Measurements from ENCODE around the gene RPS18. TPM values are rescaled to one million over a fixed set of nuclear protein-coding genes. Genes with fewer than 3 reads are reported as not detected.

Gene RPS18
- total and polyA plus RNA-seq, 2 of the 13 experiments (the other 11 are each of a cell fraction or from before 2014, with no cell fraction given), result 3,896 to 5,806 TPM

GRCh38 chr6:33312361-33313104, 40.7 kb downstream of the RPS18 start (continued):
- TF ChIP-seq HMGXB3 (CRISPR knock-in tag; IDR thresholded peaks at IDR 0.05; ENCODE audit: borderline replicate concordance), result 0 out of 2 replicates have a peak, but pooled peaks have one; percentile 37
- TF ChIP-seq, protein P1, sequence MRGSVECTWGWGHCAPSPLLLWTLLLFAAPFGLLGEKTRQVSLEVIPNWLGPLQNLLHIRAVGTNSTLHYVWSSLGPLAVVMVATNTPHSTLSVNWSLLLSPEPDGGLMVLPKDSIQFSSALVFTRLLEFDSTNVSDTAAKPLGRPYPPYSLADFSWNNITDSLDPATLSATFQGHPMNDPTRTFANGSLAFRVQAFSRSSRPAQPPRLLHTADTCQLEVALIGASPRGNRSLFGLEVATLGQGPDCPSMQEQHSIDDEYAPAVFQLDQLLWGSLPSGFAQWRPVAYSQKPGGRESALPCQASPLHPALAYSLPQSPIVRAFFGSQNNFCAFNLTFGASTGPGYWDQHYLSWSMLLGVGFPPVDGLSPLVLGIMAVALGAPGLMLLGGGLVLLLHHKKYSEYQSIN (CRISPR knock-in tag; IDR thresholded peaks at IDR 0.05; ENCODE audit: borderline replicate concordance), result no peak
- TF ChIP-seq USF2 (IDR thresholded peaks at IDR 0.05; ENCODE audit: low read depth, low read length), result peak; percentile 63
- TF ChIP-seq USF2 (CRISPR knock-in tag; IDR thresholded peaks at IDR 0.05; ENCODE audit: borderline replicate concordance), result peak; percentile 76; the same call in 1 of the 2 replicates
- TF ChIP-seq HMGXB4 (CRISPR knock-in tag; IDR thresholded peaks at IDR 0.05; ENCODE audit: borderline replicate concordance in 1 of 2, low read depth in 1 of 2), result peak; percentile 48 to 59; a peak in 3 of 4 replicates
- TF ChIP-seq, protein P2, sequence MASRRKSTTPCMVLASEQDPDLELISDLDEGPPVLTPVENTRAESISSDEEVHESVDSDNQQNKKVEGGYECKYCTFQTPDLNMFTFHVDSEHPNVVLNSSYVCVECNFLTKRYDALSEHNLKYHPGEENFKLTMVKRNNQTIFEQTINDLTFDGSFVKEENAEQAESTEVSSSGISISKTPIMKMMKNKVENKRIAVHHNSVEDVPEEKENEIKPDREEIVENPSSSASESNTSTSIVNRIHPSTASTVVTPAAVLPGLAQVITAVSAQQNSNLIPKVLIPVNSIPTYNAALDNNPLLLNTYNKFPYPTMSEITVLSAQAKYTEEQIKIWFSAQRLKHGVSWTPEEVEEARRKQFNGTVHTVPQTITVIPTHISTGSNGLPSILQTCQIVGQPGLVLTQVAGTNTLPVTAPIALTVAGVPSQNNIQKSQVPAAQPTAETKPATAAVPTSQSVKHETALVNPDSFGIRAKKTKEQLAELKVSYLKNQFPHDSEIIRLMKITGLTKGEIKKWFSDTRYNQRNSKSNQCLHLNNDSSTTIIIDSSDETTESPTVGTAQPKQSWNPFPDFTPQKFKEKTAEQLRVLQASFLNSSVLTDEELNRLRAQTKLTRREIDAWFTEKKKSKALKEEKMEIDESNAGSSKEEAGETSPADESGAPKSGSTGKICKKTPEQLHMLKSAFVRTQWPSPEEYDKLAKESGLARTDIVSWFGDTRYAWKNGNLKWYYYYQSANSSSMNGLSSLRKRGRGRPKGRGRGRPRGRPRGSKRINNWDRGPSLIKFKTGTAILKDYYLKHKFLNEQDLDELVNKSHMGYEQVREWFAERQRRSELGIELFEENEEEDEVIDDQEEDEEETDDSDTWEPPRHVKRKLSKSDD (CRISPR knock-in tag; IDR thresholded peaks at IDR 0.05; ENCODE audit: low read depth), result 0 out of 2 replicates have a peak, but pooled peaks have one; percentile 53
- 0 out of 2 replicates have a peak, but pooled peaks have one; percentile 13 for TF ChIP-seq DR1 (CRISPR knock-in tag; IDR thresholded peaks at IDR 0.05)
- peak; percentile 74; the same call in 1 of the 2 replicates for TF ChIP-seq ZBTB25 (CRISPR knock-in tag; IDR thresholded peaks at IDR 0.05)

All from HepG2 (cell line).